ENCODE data around the gene ADCK2.
"Not testable (repeated sequence)": the region's sequence is repeated elsewhere in the genome, so short reads cannot be mapped to it uniquely, and the experiment has no call there.

The ADCK2 gene

GRCh38 chr7:140672382-140673062 lies at the start of gene ADCK2:
TSS of gene ADCK2 (plus strand) at chr7:140672945. CDS start at chr7:140673331, 386 bp downstream.
- DNase-seq (ENCODE audit: low read depth in 2 of 2), result no peak

- DNase-seq (ENCODE audit: low read depth in 2 of 2), result no peak
Measured at GRCh38 chr7:140623980-140624379, 48.8 kb upstream of the ADCK2 start.

GRCh38 chr7:140624392-140625191 lies 48.2 kb upstream of the ADCK2 start:
- no peak for DNase-seq (ENCODE audit: low read depth in 2 of 2)

- not testable (repeated sequence) for DNase-seq (ENCODE audit: low read depth in 2 of 2)
Measured at GRCh38 chr7:140625192-140625558, 47.6 kb upstream of the ADCK2 start.

- peak; percentile 98 for DNase-seq (ENCODE audit: low read depth in 2 of 2)
Measured at GRCh38 chr7:140625908-140626868, 46.6 kb upstream of the ADCK2 start.

- no peak for DNase-seq (ENCODE audit: low read depth in 2 of 2)
Measured at GRCh38 chr7:140631021-140631420, 41.7 kb upstream of the ADCK2 start.

- DNase-seq (ENCODE audit: low read depth in 2 of 2), result no peak
Measured at GRCh38 chr7:140631602-140632001, 41.1 kb upstream of the ADCK2 start.

GRCh38 chr7:140635345-140635744 lies 37.4 kb upstream of the ADCK2 start:
- DNase-seq (ENCODE audit: low read depth in 2 of 2), result no peak

GRCh38 chr7:140635816-140636215 lies 36.9 kb upstream of the ADCK2 start:
- no peak for DNase-seq (ENCODE audit: low read depth in 2 of 2)

- DNase-seq (ENCODE audit: low read depth in 2 of 2), result no peak
Measured at GRCh38 chr7:140637400-140637799, 35.3 kb upstream of the ADCK2 start.

GRCh38 chr7:140638173-140638791 lies 34.5 kb upstream of the ADCK2 start:
- DNase-seq (ENCODE audit: low read depth in 2 of 2), result no peak

- DNase-seq (ENCODE audit: low read depth in 2 of 2), result peak; percentile 61 to 73
Measured at GRCh38 chr7:140639366-140640053, 33.2 kb upstream of the ADCK2 start.

- no peak for DNase-seq (ENCODE audit: low read depth in 2 of 2)
Measured at GRCh38 chr7:140640060-140640637, 32.6 kb upstream of the ADCK2 start.

- DNase-seq (ENCODE audit: low read depth in 2 of 2), result no peak
Measured at GRCh38 chr7:140640727-140641523, 31.8 kb upstream of the ADCK2 start, which contains the start of gene DENND2A. TSS of gene DENND2A (minus strand) at chr7:140640813. CDS start at chr7:140602397, 38,416 bp downstream.

- DNase-seq (ENCODE audit: low read depth in 2 of 2), result no peak
Measured at GRCh38 chr7:140641524-140642195, 31.1 kb upstream of the ADCK2 start.

- DNase-seq (ENCODE audit: low read depth in 2 of 2), result no peak
Measured at GRCh38 chr7:140643416-140643815, 29.3 kb upstream of the ADCK2 start.

- DNase-seq (ENCODE audit: low read depth in 2 of 2), result not testable (repeated sequence)
Measured at GRCh38 chr7:140644761-140645160, 28.0 kb upstream of the ADCK2 start.

- DNase-seq (ENCODE audit: low read depth in 2 of 2), result no peak
Measured at GRCh38 chr7:140645166-140645900, 27.4 kb upstream of the ADCK2 start.
